OCI-LY3 (cell line): Measurements from ENCODE around the gene TMEM255B.
A peak's percentile ranks its signal among the peaks of the same experiment; 100 is the strongest.

Source experiments
- H2AFZ ChIP-seq: fragments of 200-600, 300-600 bp; shearing (Covaris generic); 2 replicates; pipeline ENCODE4 v1.6.0; 2014; ENCODE audit warnings: antibody characterized with exemption, low read depth, low read length
- H3K27ac ChIP-seq: fragments of 200-600, 300-600 bp; sonication (generic); 2 replicates; pipeline ENCODE4 v1.5.1; 2014; ENCODE audit warnings: mild to moderate bottlenecking, low read length, moderate library complexity, mixed read lengths
- H3K27me3 ChIP-seq: fragments of 200-600, 300-600 bp; sonication (generic); 2 replicates; pipeline ENCODE4 v1.6.1; 2014; ENCODE audit warnings: low read depth, low read length, mixed read lengths
- H3K36me3 ChIP-seq: fragments of 200-600, 300-600 bp; sonication (generic); replicated peaks from 2 replicates; pipeline ENCODE3; 2014; ENCODE audit warnings: low read depth, low read length, mixed read lengths
- H3K4me1 ChIP-seq: fragments of 300-600, 200-600 bp; sonication (generic); 2 replicates; pipeline ENCODE4 v1.6.1; 2014; ENCODE audit warnings: low read length, mixed read lengths
- H3K4me2 ChIP-seq: fragments of 200-600, 300-600 bp; sonication (generic); 2 replicates; pipeline ENCODE4 v1.6.1; 2014; ENCODE audit warnings: low read length, mixed read lengths
- H3K4me3 ChIP-seq: fragments of 300-600, 200-600 bp; sonication (generic); 2 replicates; pipeline ENCODE4 v1.5.1; 2014; ENCODE audit warnings: antibody characterized with exemption, mild to moderate bottlenecking, low read length, moderate library complexity
- H3K79me2 ChIP-seq: fragments of 300-600, 200-600 bp; shearing (Covaris generic); 2 replicates; pipeline ENCODE4 v1.6.1; 2014; ENCODE audit warnings: mild to moderate bottlenecking, low read length, mixed read lengths
- H3K9ac ChIP-seq: fragments of 300-600, 200-600 bp; shearing (Covaris generic); 2 replicates; pipeline ENCODE4 v1.6.0; 2014; ENCODE audit warnings: mild to moderate bottlenecking, low read length, moderate library complexity
- H3K9me3 ChIP-seq: fragments of 200-600, 300-600 bp; shearing (Covaris generic); 2 replicates; pipeline ENCODE4 v1.6.1; 2014; ENCODE audit warnings: low read length, mixed read lengths; ENCODE audit not compliant: insufficient read depth
- H4K20me1 ChIP-seq: fragments of 200-600, 300-600 bp; sonication (generic); 2 replicates; pipeline ENCODE4 v1.6.1; 2016; ENCODE audit warnings: low read length, mixed read lengths; ENCODE audit not compliant: insufficient read depth
- CTCF ChIP-seq: fragments of 200-600, 300-600 bp; sonication (generic); IDR thresholded peaks from 2 replicates; pipeline ENCODE4 v1.5.1; 2014; ENCODE audit warnings: antibody characterized with exemption, low read length, low read depth
- EZH2phosphoT487 ChIP-seq: fragments of 200-600 bp; shearing (Covaris generic); IDR thresholded peaks from 2 replicates; pipeline ENCODE4 v1.6.1; 2018; ENCODE audit warnings: antibody characterized with exemption, mixed run types, low read depth

Gene TMEM255B

GRCh38 chr13:113816254-113816929 is 57.4 kb downstream of the TMEM255B start:
- Histone ChIP-seq H3K4me2 (peak overlapping the region; percentile 96), H3K79me2 (peaks cover 62% of the 10 kb centered on the region), H3K4me3 (peak overlapping the region; percentile 98), H3K27me3 (no peaks in the 10 kb centered on the region), H3K27ac (peak overlapping the region; percentile 69), H3K36me3 (peaks cover 44% of the 10 kb centered on the region), H3K4me1 (peaks cover 7% of the 10 kb centered on the region), H4K20me1 (peaks cover 44% of the 10 kb centered on the region), H3K9me3 (no peaks in the 10 kb centered on the region), H2AFZ (no peak overlapping the region), H3K9ac (peak overlapping the region; percentile 94)
- TF ChIP-seq CTCF, result no peak
- no peak for TF ChIP-seq EZH2phosphoT487

GRCh38 chr13:113816946-113817859 is 58.2 kb downstream of the TMEM255B start:
- Histone ChIP-seq H4K20me1 (peaks cover 53% of the 10 kb centered on the region), H3K27ac (peak overlapping the region; percentile 69; the same call in 1 of the 2 replicates), H3K4me3 (peak overlapping the region; percentile 98), H3K9ac (peak overlapping the region; percentile 94), H3K27me3 (no peaks in the 10 kb centered on the region), H3K79me2 (peaks cover 70% of the 10 kb centered on the region), H3K4me2 (peak overlapping the region; percentile 96), H3K4me1 (peaks cover 7% of the 10 kb centered on the region), H3K9me3 (no peaks in the 10 kb centered on the region), H2AFZ (no peak overlapping the region), H3K36me3 (peaks cover 52% of the 10 kb centered on the region)
- TF ChIP-seq CTCF, result peak; percentile 80
- no peak for TF ChIP-seq EZH2phosphoT487

GRCh38 chr13:113817860-113818691 is 59.0 kb downstream of the TMEM255B start:
- H2AFZ ChIP-seq, result no peak overlapping the region
- TF ChIP-seq CTCF (no peak), EZH2phosphoT487 (no peak)
- peaks cover 58% of the 10 kb centered on the region for H4K20me1 ChIP-seq
- H3K27ac ChIP-seq, result no peak overlapping the region
- no peaks in the 10 kb centered on the region for H3K9me3 ChIP-seq
- H3K9ac ChIP-seq, result no peak overlapping the region
- no peak overlapping the region for H3K4me2 ChIP-seq
- no peak overlapping the region for H3K4me3 ChIP-seq
- peaks cover 7% of the 10 kb centered on the region for H3K4me1 ChIP-seq
- peaks cover 56% of the 10 kb centered on the region for H3K36me3 ChIP-seq
- H3K79me2 ChIP-seq, result peaks cover 78% of the 10 kb centered on the region
- no peaks in the 10 kb centered on the region for H3K27me3 ChIP-seq
